ENCODE data around the gene IRX4.

Gene IRX4

GRCh38 chr5:1892685-1893445 lies 10.1 kb upstream of the IRX4 start:
- no peak for DNase-seq (ENCODE audit: low read depth in 2 of 3, low spot score in 2 of 3)

GRCh38 chr5:1892211-1892610 lies 9.5 kb upstream of the IRX4 start:
- no peak for DNase-seq (ENCODE audit: low read depth in 2 of 3, low spot score in 2 of 3)

- DNase-seq (ENCODE audit: low read depth in 2 of 3, low spot score in 2 of 3): no peak
Observed at GRCh38 chr5:1891391-1891790, 8.7 kb upstream of the IRX4 start.

GRCh38 chr5:1890296-1890695 lies 7.6 kb upstream of the IRX4 start:
- DNase-seq (ENCODE audit: low read depth in 2 of 3, low spot score in 2 of 3): no peak

- DNase-seq (ENCODE audit: low read depth in 2 of 3, low spot score in 2 of 3): no peak
Observed at GRCh38 chr5:1889321-1890065, 6.8 kb upstream of the IRX4 start.

GRCh38 chr5:1888541-1889251 lies 6.0 kb upstream of the IRX4 start:
- no peak for DNase-seq (ENCODE audit: low read depth in 2 of 3, low spot score in 2 of 3)

- no peak for DNase-seq (ENCODE audit: low read depth in 2 of 3, low spot score in 2 of 3)
Observed at GRCh38 chr5:1887588-1888360, 5.0 kb upstream of the IRX4 start.

- no peak for DNase-seq (ENCODE audit: low read depth in 2 of 3, low spot score in 2 of 3)
Observed at GRCh38 chr5:1886846-1887587, 4.3 kb upstream of the IRX4 start.

GRCh38 chr5:1885868-1886845 lies 3.4 kb upstream of the IRX4 start:
- no peak for DNase-seq (ENCODE audit: low read depth in 2 of 3, low spot score in 2 of 3)

GRCh38 chr5:1885404-1885755 lies 2.7 kb upstream of the IRX4 start:
- DNase-seq (ENCODE audit: low read depth in 2 of 3, low spot score in 2 of 3): no peak

GRCh38 chr5:1884678-1885403 lies 2.1 kb upstream of the IRX4 start:
- no peak for DNase-seq (ENCODE audit: low read depth in 2 of 3, low spot score in 2 of 3)

GRCh38 chr5:1883925-1884677 lies 1.4 kb upstream of the IRX4 start:
- no peak for DNase-seq (ENCODE audit: low read depth in 2 of 3, low spot score in 2 of 3)

- no peak for DNase-seq (ENCODE audit: low read depth in 2 of 3, low spot score in 2 of 3)
Observed at GRCh38 chr5:1883120-1883924, 597 bp upstream of the IRX4 start.

GRCh38 chr5:1881731-1882336 lies 891 bp downstream of the IRX4 start:
- no peak for DNase-seq (ENCODE audit: low read depth in 2 of 3, low spot score in 2 of 3)

GRCh38 chr5:1881098-1881572 lies 1.6 kb downstream of the IRX4 start:
- DNase-seq (ENCODE audit: low read depth in 2 of 3, low spot score in 2 of 3): no peak

- DNase-seq (ENCODE audit: low read depth in 2 of 3, low spot score in 2 of 3): no peak
Observed at GRCh38 chr5:1880377-1881025, 2.2 kb downstream of the IRX4 start.
